PC-9 (cell line): ENCODE measurements around the gene FBXL14. TPM values are rescaled to one million over a fixed set of nuclear protein-coding genes. Genes with fewer than 3 reads are reported as not detected.

ENCODE experiments used
- BruUV-seq: library from RNA; stranded (reverse); fragments of 400-500 nt; replicated peaks from 2 replicates; lab custom pipeline; 2021; lab: Mats Ljungman, UMichigan
- CTCF ChIA-PET: fragments of 300-600 bp; sonication (Branson Sonifier 250); formaldehyde crosslinking; loops from one replicate; lab custom pipeline; 2022; ENCODE audit warnings: antibody characterized with exemption; lab: Charles Lee
- POLR2A ChIA-PET: fragments of 300-600 bp; sonication (Branson Sonifier 250); formaldehyde crosslinking; loops from one replicate; lab custom pipeline; 2022; ENCODE audit warnings: antibody characterized with exemption; ENCODE audit not compliant: unreplicated experiment; lab: Charles Lee
- DNase-seq, 2 experiments: peaks; one replicate each; pipeline versions ENCODE4 v3.0.0 to v3.0.0-alpha.2; 2015 to 2022; ENCODE audit warnings: mixed read lengths in 1 of 2
- H2AFZ ChIP-seq: fragments of 200-600 bp; sonication (generic); 2 replicates; pipeline ENCODE4 v1.8.1; 2017; ENCODE audit warnings: antibody characterized with exemption
- H3F3A ChIP-seq: fragments of 200-600 bp; sonication (generic); 2 replicates; pipeline ENCODE4 v1.8.1; 2017; ENCODE audit warnings: antibody characterized with exemption, mild to moderate bottlenecking, low read depth; ENCODE audit not compliant: insufficient read depth
- H3K27ac ChIP-seq: fragments of 200-600 bp; sonication (generic); 2 replicates; pipeline ENCODE4 v1.6.1; 2016; ENCODE audit warnings: mixed run types
- H3K27me3 ChIP-seq: fragments of 200-600 bp; sonication (generic); 2 replicates; pipeline ENCODE4 v1.6.1; 2016; ENCODE audit warnings: low read depth, mixed run types; ENCODE audit not compliant: insufficient read depth
- H3K36me3 ChIP-seq: fragments of 200-600 bp; sonication (generic); 2 replicates; pipeline ENCODE4 v1.6.1; 2016; ENCODE audit warnings: low read depth, mixed run types
- H3K4me1 ChIP-seq: fragments of 200-600 bp; sonication (generic); replicated peaks from 2 replicates; pipeline ENCODE4 v1.6.1; 2016; ENCODE audit warnings: mixed run types; ENCODE audit not compliant: insufficient read depth
- H3K4me2 ChIP-seq: fragments of 200-600 bp; sonication (generic); 2 replicates; pipeline ENCODE4 v1.6.1; 2017; ENCODE audit warnings: mixed run types
- H3K4me3 ChIP-seq: fragments of 200-600 bp; sonication (generic); 2 replicates; pipeline ENCODE4 v1.6.1; 2016; ENCODE audit warnings: mixed run types
- H3K79me2 ChIP-seq: fragments of 200-600 bp; sonication (generic); 2 replicates; pipeline ENCODE4 v1.6.1; 2017; ENCODE audit warnings: low read depth, mixed run types
- H3K9me2 ChIP-seq: fragments of 200-600 bp; sonication (generic); 2 replicates; pipeline ENCODE4 v1.8.1; 2017; ENCODE audit warnings: mild to moderate bottlenecking; ENCODE audit not compliant: insufficient read depth
- H3K9me3 ChIP-seq: fragments of 200-600 bp; sonication (generic); 2 replicates; pipeline ENCODE4 v1.8.1; 2016; ENCODE audit warnings: low read depth; ENCODE audit not compliant: insufficient read depth
- H4K20me1 ChIP-seq: fragments of 200-600 bp; sonication (generic); 2 replicates; pipeline ENCODE4 v1.8.1; 2017; ENCODE audit not compliant: insufficient read depth
- CTCF ChIP-seq: fragments of 200-600 bp; sonication (generic); conservative IDR thresholded peaks from 2 replicates; pipeline ENCODE4 v1.6.1; 2017; ENCODE audit warnings: mixed run types, antibody characterized with exemption, mild to moderate bottlenecking, moderate library complexity
- EZH2 ChIP-seq: fragments of 200-600 bp; sonication (generic); IDR thresholded peaks from 2 replicates; pipeline ENCODE4 v1.8.0; 2017; ENCODE audit warnings: antibody characterized with exemption, low read depth
- intact Hi-C: fragments of 100-400 bp; cut with micrococcal nuclease; formaldehyde crosslinking; loops from one replicate; pipeline ENCODE4 v1.10.0; 2022; ENCODE audit not compliant: unreplicated experiment
- total RNA-seq: library from RNA; stranded (reverse); gene quantifications from 2 replicates; pipeline ENCODE4 v1.2.3, GENCODE V29; 2021

Gene FBXL14
- total RNA-seq, 1 experiment from 2014 or later = 21.1 TPM

- Histone ChIP-seq H3F3A (no peaks in the 10 kb centered on the region), H3K9me3 (no peaks in the 10 kb centered on the region), H3K4me1 (no peaks in the 10 kb centered on the region), H3K4me2 (no peak overlapping the region), H3K27me3 (peaks cover 78% of the 10 kb centered on the region), H3K27ac (no peak overlapping the region), H3K36me3 (no peaks in the 10 kb centered on the region), H3K79me2 (no peaks in the 10 kb centered on the region), H2AFZ (no peak overlapping the region), H3K9me2 (no peaks in the 10 kb centered on the region), H3K4me3 (no peak overlapping the region), H4K20me1 (no peaks in the 10 kb centered on the region)
- BruUV-seq = no TSS peak
- intact Hi-C loops = no loop called here
- no peak for TF ChIP-seq EZH2
- TF ChIP-seq CTCF = no peak
- ChIA-PET POLR2A (no interaction called here), CTCF (interaction anchor here (1.8 kb wide), 1 partner anchor 513 kb away, joined by 23 read pairs; no protein-coding TSS in a partner anchor)
- DNase-seq = no peak
Measured at GRCh38 chr12:1630827-1631591, 36.6 kb upstream of the FBXL14 start.

GRCh38 chr12:1630133-1630826 lies 35.9 kb upstream of the FBXL14 start:
- Histone ChIP-seq H4K20me1 (no peaks in the 10 kb centered on the region), H2AFZ (no peak overlapping the region), H3K4me3 (peak overlapping the region; percentile 35; the same call in 1 of the 2 replicates), H3K9me2 (no peaks in the 10 kb centered on the region), H3K4me1 (no peaks in the 10 kb centered on the region), H3K4me2 (peak overlapping the region; percentile 62), H3K36me3 (no peaks in the 10 kb centered on the region), H3K27me3 (peaks cover 72% of the 10 kb centered on the region), H3F3A (no peaks in the 10 kb centered on the region), H3K27ac (no peak overlapping the region), H3K9me3 (no peaks in the 10 kb centered on the region), H3K79me2 (no peaks in the 10 kb centered on the region)
- BruUV-seq = no TSS peak
- no peak for TF ChIP-seq CTCF
- peak; percentile 91; the same call in 1 of the 2 replicates for TF ChIP-seq EZH2
- CTCF ChIA-PET = interaction anchor here (0.5 to 1.8 kb wide), 2 partner anchors 11 to 512 kb away, joined by 4 to 23 read pairs; no protein-coding TSS in a partner anchor
- POLR2A ChIA-PET = interaction anchor here (0.6 kb wide), 2 partner anchors 37 to 681 kb away, joined by 6 read pairs; partner anchors contain the start of gene RAD52
- peak in 1 of 2 experiments; percentile 63 for DNase-seq
- intact Hi-C loops = no loop called here

- CTCF ChIA-PET = interaction anchor here (0.5 to 1.8 kb wide), 2 partner anchors 10 to 512 kb away, joined by 4 to 23 read pairs; no protein-coding TSS in a partner anchor
- intact Hi-C loops = no loop called here
- H2AFZ ChIP-seq = no peak overlapping the region
Measured at GRCh38 chr12:1629338-1630132, 35.2 kb upstream of the FBXL14 start.

More at GRCh38 chr12:1629338-1630132, 35.2 kb upstream of the FBXL14 start:
- TF ChIP-seq CTCF (no peak), EZH2 (no peak)
- Histone ChIP-seq H3K27ac (no peak overlapping the region), H3K27me3 (peaks cover 67% of the 10 kb centered on the region), H3K4me1 (no peaks in the 10 kb centered on the region), H3K36me3 (no peaks in the 10 kb centered on the region), H4K20me1 (no peaks in the 10 kb centered on the region), H3K4me3 (peak overlapping the region; percentile 35; the same call in 1 of the 2 replicates), H3K79me2 (no peaks in the 10 kb centered on the region), H3K4me2 (peak overlapping the region; percentile 62), H3K9me2 (no peaks in the 10 kb centered on the region), H3K9me3 (no peaks in the 10 kb centered on the region), H3F3A (no peaks in the 10 kb centered on the region)
- DNase-seq = no peak
- POLR2A ChIA-PET = interaction anchor here (0.6 kb wide), 1 partner anchor 680 kb away, joined by 6 read pairs; the partner anchor contains the start of gene RAD52
- BruUV-seq = no TSS peak
